MG63 (cell line): Measurements from ENCODE around the gene JAG2. TPM values are rescaled to one million over a fixed set of nuclear protein-coding genes. Genes with fewer than 3 reads are reported as not detected.
A peak's percentile ranks its signal among the peaks of the same experiment; 100 is the strongest.

Source experiments
- DNase-seq: peaks from one replicate; pipeline ENCODE4 v3.0.0-alpha.2; 2020
- H3K27me3 ChIP-seq: fragments of 250-450 bp; sonication (Bioruptor Pico); 2 replicates; pipeline ENCODE4 v1.5.1; 2020; ENCODE audit warnings: mild to moderate bottlenecking, moderate library complexity
- H3K36me3 ChIP-seq: fragments of 250-450 bp; sonication (Bioruptor Pico); 2 replicates; pipeline ENCODE4 v1.5.1; 2020; ENCODE audit warnings: mild to moderate bottlenecking, moderate library complexity
- H3K4me3 ChIP-seq: fragments of 250-450 bp; sonication (Bioruptor Pico); 2 replicates; pipeline ENCODE4 v1.5.1; 2020; ENCODE audit warnings: mild to moderate bottlenecking, moderate library complexity
- H3K9me3 ChIP-seq: fragments of 250-450 bp; sonication (Bioruptor Pico); 2 replicates; pipeline ENCODE4 v1.5.1; 2020; ENCODE audit warnings: mild to moderate bottlenecking, moderate library complexity
- total RNA-seq: library from RNA; depleted of rRNA; stranded (reverse); fragments of >200 nt; shearing (Covaris generic); gene quantifications from 2 replicates; pipeline ENCODE4 v1.2.3, GENCODE V29; 2014; ENCODE audit warnings: low replicate concordance

Gene JAG2
- total RNA-seq, 1 experiment from 2014 or later, result 3.1 TPM

- H3K9me3 ChIP-seq, result no peaks in the 10 kb centered on the region
- no peak overlapping the region for H3K4me3 ChIP-seq
- H3K27me3 ChIP-seq, result no peaks in the 10 kb centered on the region
- no peaks in the 10 kb centered on the region for H3K36me3 ChIP-seq
- DNase-seq, result peak; percentile 10
Observed at GRCh38 chr14:105193916-105194782, 25.6 kb upstream of the JAG2 start.

- no peaks in the 10 kb centered on the region for H3K9me3 ChIP-seq
- H3K4me3 ChIP-seq, result no peak overlapping the region
- DNase-seq, result no peak
- no peaks in the 10 kb centered on the region for H3K36me3 ChIP-seq
- no peaks in the 10 kb centered on the region for H3K27me3 ChIP-seq
Observed at GRCh38 chr14:105192866-105193731, 24.5 kb upstream of the JAG2 start.

GRCh38 chr14:105187935-105188524 is 19.5 kb upstream of the JAG2 start:
- DNase-seq, result no peak
- H3K27me3 ChIP-seq, result no peaks in the 10 kb centered on the region
- H3K4me3 ChIP-seq, result no peak overlapping the region
- H3K9me3 ChIP-seq, result no peaks in the 10 kb centered on the region
- no peaks in the 10 kb centered on the region for H3K36me3 ChIP-seq

GRCh38 chr14:105187116-105187515 is 18.5 kb upstream of the JAG2 start:
- no peak overlapping the region for H3K4me3 ChIP-seq
- no peaks in the 10 kb centered on the region for H3K9me3 ChIP-seq
- H3K36me3 ChIP-seq, result no peaks in the 10 kb centered on the region
- H3K27me3 ChIP-seq, result no peaks in the 10 kb centered on the region
- DNase-seq, result no peak

- H3K4me3 ChIP-seq, result no peak overlapping the region
- DNase-seq, result no peak
- no peaks in the 10 kb centered on the region for H3K9me3 ChIP-seq
- H3K27me3 ChIP-seq, result no peaks in the 10 kb centered on the region
- no peaks in the 10 kb centered on the region for H3K36me3 ChIP-seq
Observed at GRCh38 chr14:105185973-105186372, 17.4 kb upstream of the JAG2 start.

GRCh38 chr14:105185001-105185400 is 16.4 kb upstream of the JAG2 start:
- H3K4me3 ChIP-seq, result no peak overlapping the region
- no peaks in the 10 kb centered on the region for H3K36me3 ChIP-seq
- no peaks in the 10 kb centered on the region for H3K27me3 ChIP-seq
- no peak for DNase-seq
- H3K9me3 ChIP-seq, result no peaks in the 10 kb centered on the region

- Histone ChIP-seq H3K9me3 (no peaks in the 10 kb centered on the region), H3K36me3 (no peaks in the 10 kb centered on the region), H3K27me3 (no peaks in the 10 kb centered on the region), H3K4me3 (no peak overlapping the region)
- no peak for DNase-seq
Observed at GRCh38 chr14:105184461-105184860, 15.9 kb upstream of the JAG2 start.

- DNase-seq, result no peak
- no peaks in the 10 kb centered on the region for H3K27me3 ChIP-seq
- H3K36me3 ChIP-seq, result no peaks in the 10 kb centered on the region
- H3K4me3 ChIP-seq, result no peak overlapping the region
- no peaks in the 10 kb centered on the region for H3K9me3 ChIP-seq
Observed at GRCh38 chr14:105182296-105183020, 13.9 kb upstream of the JAG2 start.

- H3K36me3 ChIP-seq, result no peaks in the 10 kb centered on the region
- no peak overlapping the region for H3K4me3 ChIP-seq
- no peaks in the 10 kb centered on the region for H3K27me3 ChIP-seq
- no peak for DNase-seq
- no peaks in the 10 kb centered on the region for H3K9me3 ChIP-seq
Observed at GRCh38 chr14:105181549-105182295, 13.1 kb upstream of the JAG2 start.

- peak; percentile 52 for DNase-seq
- Histone ChIP-seq H3K4me3 (peak within 1 kb of the TSS; percentile 39), H3K27me3 (no peaks in the 10 kb centered on the region), H3K36me3 (no peaks in the 10 kb centered on the region), H3K9me3 (no peaks in the 10 kb centered on the region)
Observed at GRCh38 chr14:105180592-105181548, 12.3 kb upstream of the JAG2 start, which contains the start of gene NUDT14. Gene NUDT14, minus strand, starts transcription at chr14:105181312. Its CDS starts 103 bp downstream, at chr14:105181209.

- no peak for DNase-seq
- H3K4me3 ChIP-seq, result no peak overlapping the region
- no peaks in the 10 kb centered on the region for H3K27me3 ChIP-seq
- no peaks in the 10 kb centered on the region for H3K9me3 ChIP-seq
- no peaks in the 10 kb centered on the region for H3K36me3 ChIP-seq
Observed at GRCh38 chr14:105179191-105179590, 10.6 kb upstream of the JAG2 start.

GRCh38 chr14:105178868-105179140 is 10.2 kb upstream of the JAG2 start:
- no peak overlapping the region for H3K4me3 ChIP-seq
- H3K36me3 ChIP-seq, result no peaks in the 10 kb centered on the region

GRCh38 chr14:105178069-105178867 is 9.7 kb upstream of the JAG2 start:
- no peaks in the 10 kb centered on the region for H3K27me3 ChIP-seq
- H3K4me3 ChIP-seq, result no peak overlapping the region
- no peak for DNase-seq
- H3K9me3 ChIP-seq, result no peaks in the 10 kb centered on the region
- H3K36me3 ChIP-seq, result no peaks in the 10 kb centered on the region

More at GRCh38 chr14:105178868-105179140, 10.2 kb upstream of the JAG2 start:
- Histone ChIP-seq H3K9me3 (no peaks in the 10 kb centered on the region), H3K27me3 (no peaks in the 10 kb centered on the region)
- no peak for DNase-seq

GRCh38 chr14:105177082-105177481 is 8.5 kb upstream of the JAG2 start:
- no peak for DNase-seq
- no peaks in the 10 kb centered on the region for H3K36me3 ChIP-seq
- no peaks in the 10 kb centered on the region for H3K9me3 ChIP-seq
- H3K27me3 ChIP-seq, result no peaks in the 10 kb centered on the region
- no peak overlapping the region for H3K4me3 ChIP-seq
